ENCODE results near the gene TIAM2. TPM values are rescaled to one million over a fixed set of nuclear protein-coding genes. Genes with fewer than 3 reads are reported as not detected.

The TIAM2 gene
- total and polyA plus RNA-seq, 10 donors = 4.3 to 21.9 (median 12.9) TPM

DNA sequence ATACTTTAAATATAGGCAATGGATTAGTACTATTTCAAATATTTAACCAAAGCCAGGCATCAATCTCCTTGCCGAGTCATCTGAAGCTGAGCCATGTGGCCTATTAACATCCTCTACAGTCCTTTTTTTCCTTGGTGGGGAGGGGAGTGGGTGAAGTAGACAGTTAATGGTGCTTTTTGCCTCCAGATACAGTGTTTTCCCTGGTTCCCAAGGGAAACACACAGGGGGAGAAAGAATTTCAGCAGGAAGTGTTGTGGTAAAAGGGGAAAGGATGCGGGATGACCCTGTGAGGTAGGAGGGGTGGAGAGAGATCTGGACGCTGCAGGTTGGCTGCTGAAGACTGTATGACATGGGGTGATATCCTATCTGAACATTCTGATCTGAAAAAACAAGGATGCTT is 278.3 kb downstream of the TIAM2 start:
- intact Hi-C loops (cut with DNase I; ENCODE audit: low total_unique reads) = no loop called here
- Histone ChIP-seq H3K36me3 (peaks cover 0 to 77% (median 10%) of the 10 kb centered on the region in 6 donors), H3K4me1 (peaks cover 0 to under 1% (median 0%) of the 10 kb centered on the region in 6 donors), H3K9me3 (no peaks in the 10 kb centered on the region), H3K4me3 (no peak overlapping the region), H3K27me3 (replicated peaks in 1 of 7) (no peaks in the 10 kb centered on the region), H3K27ac (no peak overlapping the region)
- TF ChIP-seq POLR2A (IDR thresholded peaks at IDR 0.05) (no peak), POLR2AphosphoS5 (IDR thresholded peaks at IDR 0.05) (no peak)
- DNase-seq = no peak
- WGBS, 5 donors = 48 to 91% (median 63%) methylated on average over 3 of the region's 3 CpGs

DNA sequence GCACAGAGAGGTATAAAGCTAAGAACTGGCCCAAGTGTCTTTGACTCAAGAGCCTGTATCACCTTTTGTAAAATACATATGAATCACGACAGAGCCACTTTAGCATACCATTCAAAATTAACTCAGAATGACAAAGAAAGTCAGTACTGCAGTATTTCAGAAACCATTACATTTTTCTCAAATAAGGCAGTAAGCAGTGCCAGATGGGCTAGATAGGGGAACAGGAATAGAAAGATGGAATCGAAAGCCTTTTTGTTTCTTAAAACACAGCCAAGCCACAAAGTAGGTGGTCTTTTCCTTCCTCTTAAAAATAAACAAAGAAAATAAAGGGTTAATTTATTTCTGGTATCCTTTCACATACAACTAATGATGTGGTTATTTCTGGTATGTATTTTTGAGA is 279.0 kb downstream of the TIAM2 start:
- Histone ChIP-seq H3K9me3 (no peaks in the 10 kb centered on the region), H3K4me1 (no peaks in the 10 kb centered on the region), H3K4me3 (no peak overlapping the region), H3K27me3 (replicated peaks in 1 of 7) (no peaks in the 10 kb centered on the region), H3K36me3 (peaks cover 0 to 82% (median 10%) of the 10 kb centered on the region in 6 donors), H3K27ac (no peak overlapping the region)
- intact Hi-C loops (cut with DNase I; ENCODE audit: low total_unique reads) = no loop called here
- DNase-seq = no peak
- TF ChIP-seq POLR2A (IDR thresholded peaks at IDR 0.05) (no peak), POLR2AphosphoS5 (IDR thresholded peaks at IDR 0.05) (no peak)
- TF ChIP-seq, protein P1, sequence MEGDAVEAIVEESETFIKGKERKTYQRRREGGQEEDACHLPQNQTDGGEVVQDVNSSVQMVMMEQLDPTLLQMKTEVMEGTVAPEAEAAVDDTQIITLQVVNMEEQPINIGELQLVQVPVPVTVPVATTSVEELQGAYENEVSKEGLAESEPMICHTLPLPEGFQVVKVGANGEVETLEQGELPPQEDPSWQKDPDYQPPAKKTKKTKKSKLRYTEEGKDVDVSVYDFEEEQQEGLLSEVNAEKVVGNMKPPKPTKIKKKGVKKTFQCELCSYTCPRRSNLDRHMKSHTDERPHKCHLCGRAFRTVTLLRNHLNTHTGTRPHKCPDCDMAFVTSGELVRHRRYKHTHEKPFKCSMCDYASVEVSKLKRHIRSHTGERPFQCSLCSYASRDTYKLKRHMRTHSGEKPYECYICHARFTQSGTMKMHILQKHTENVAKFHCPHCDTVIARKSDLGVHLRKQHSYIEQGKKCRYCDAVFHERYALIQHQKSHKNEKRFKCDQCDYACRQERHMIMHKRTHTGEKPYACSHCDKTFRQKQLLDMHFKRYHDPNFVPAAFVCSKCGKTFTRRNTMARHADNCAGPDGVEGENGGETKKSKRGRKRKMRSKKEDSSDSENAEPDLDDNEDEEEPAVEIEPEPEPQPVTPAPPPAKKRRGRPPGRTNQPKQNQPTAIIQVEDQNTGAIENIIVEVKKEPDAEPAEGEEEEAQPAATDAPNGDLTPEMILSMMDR (IDR thresholded peaks at IDR 0.05 in 8 of 11, conservative IDR thresholded peaks at IDR 0.05 in 3 of 11) = no peak
- 42 to 68% (median 53%) methylated on average over 2 of the region's 2 CpGs for WGBS, 5 donors

DNA sequence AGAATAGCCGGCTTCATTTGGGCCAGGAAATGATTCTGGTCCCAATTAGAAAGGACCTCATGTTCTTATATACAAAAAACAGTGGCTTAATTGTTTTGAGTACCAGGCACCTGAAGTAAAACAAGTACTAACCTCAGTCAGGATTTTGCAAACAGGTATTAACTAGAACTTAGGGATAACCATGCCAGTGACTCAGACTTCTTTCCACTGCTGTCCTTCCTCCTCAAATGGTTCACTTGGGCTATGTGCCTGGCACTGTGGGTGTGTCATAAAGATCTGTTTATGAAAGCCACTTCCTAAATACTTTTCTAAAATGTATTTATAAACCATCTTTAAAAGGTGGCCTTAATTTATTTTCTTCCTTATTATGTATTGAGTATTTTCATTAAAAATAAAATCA is 279.4 kb downstream of the TIAM2 start:
- intact Hi-C loops (cut with DNase I; ENCODE audit: low total_unique reads) = no loop called here
- H3K9me3 ChIP-seq = no peaks in the 10 kb centered on the region
- 89 to 100% (median 95%) methylated on average over 1 of the region's 1 CpG for WGBS, 5 donors
- DNase-seq = no peak
- no peak overlapping the region for H3K27ac ChIP-seq
- TF ChIP-seq, protein P1 (IDR thresholded peaks at IDR 0.05 in 8 of 11, conservative IDR thresholded peaks at IDR 0.05 in 3 of 11) = no peak
- TF ChIP-seq POLR2A (IDR thresholded peaks at IDR 0.05) (no peak), POLR2AphosphoS5 (IDR thresholded peaks at IDR 0.05) (no peak)
- H3K36me3 ChIP-seq = peaks cover 0 to 82% (median 11%) of the 10 kb centered on the region in 6 donors
- no peak overlapping the region for H3K4me3 ChIP-seq
- no peaks in the 10 kb centered on the region for H3K4me1 ChIP-seq
- no peaks in the 10 kb centered on the region for H3K27me3 ChIP-seq (replicated peaks in 1 of 7)

DNA sequence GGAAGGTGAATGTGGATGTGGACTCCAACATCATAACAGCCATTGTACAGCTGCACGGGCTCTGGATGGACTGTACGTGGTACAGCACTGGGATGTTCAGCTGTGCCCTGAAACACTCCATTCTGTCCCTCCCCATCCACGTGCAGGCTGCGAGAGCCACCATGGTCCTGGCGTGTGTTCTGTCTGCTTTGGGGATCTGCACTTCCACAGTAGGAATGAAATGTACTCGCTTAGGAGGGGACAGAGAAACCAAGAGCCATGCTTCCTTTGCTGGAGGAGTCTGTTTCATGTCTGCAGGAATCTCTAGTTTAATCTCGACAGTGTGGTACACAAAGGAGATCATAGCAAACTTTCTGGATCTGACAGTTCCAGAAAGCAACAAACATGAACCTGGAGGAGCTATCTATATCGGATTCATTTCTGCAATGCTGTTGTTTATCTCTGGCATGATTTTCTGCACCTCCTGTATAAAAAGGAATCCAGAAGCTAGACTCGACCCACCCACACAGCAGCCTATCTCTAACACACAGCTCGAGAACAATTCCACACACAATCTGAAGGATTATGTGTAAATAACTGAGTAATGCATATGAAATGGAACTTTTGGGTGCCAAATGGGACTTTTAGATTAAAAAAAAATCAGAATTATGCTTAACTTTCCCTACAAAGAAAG is 280.8 kb downstream of the TIAM2 start:
- no peak for DNase-seq
- intact Hi-C loops (cut with DNase I; ENCODE audit: low total_unique reads) = no loop called here
- Histone ChIP-seq H3K27me3 (replicated peaks in 1 of 7) (no peaks in the 10 kb centered on the region), H3K4me1 (no peaks in the 10 kb centered on the region), H3K27ac (no peak overlapping the region), H3K4me3 (no peak overlapping the region), H3K36me3 (peaks cover 0 to 82% (median 15%) of the 10 kb centered on the region in 6 donors), H3K9me3 (no peaks in the 10 kb centered on the region)
- WGBS, 5 donors = 91 to 97% (median 95%) methylated on average over 10 of the region's 10 CpGs
- TF ChIP-seq, protein P1 (IDR thresholded peaks at IDR 0.05 in 8 of 11, conservative IDR thresholded peaks at IDR 0.05 in 3 of 11) = no peak
- TF ChIP-seq POLR2A (IDR thresholded peaks at IDR 0.05) (no peak), POLR2AphosphoS5 (IDR thresholded peaks at IDR 0.05) (no peak)

All from spleen (tissue), 11 donors.